IPS DF 4.7 (cell line): ENCODE results near the gene GCAT.
"Not testable (repeated sequence)": the region's sequence is repeated elsewhere in the genome, so short reads cannot be mapped to it uniquely, and the experiment has no call there.

Experiments
- DNase-seq: peaks from one replicate; pipeline ENCODE4 v3.0.0-alpha.2; 2013; ENCODE audit warnings: low spot score; ENCODE audit errors: extremely low read depth

The GCAT gene

DNA sequence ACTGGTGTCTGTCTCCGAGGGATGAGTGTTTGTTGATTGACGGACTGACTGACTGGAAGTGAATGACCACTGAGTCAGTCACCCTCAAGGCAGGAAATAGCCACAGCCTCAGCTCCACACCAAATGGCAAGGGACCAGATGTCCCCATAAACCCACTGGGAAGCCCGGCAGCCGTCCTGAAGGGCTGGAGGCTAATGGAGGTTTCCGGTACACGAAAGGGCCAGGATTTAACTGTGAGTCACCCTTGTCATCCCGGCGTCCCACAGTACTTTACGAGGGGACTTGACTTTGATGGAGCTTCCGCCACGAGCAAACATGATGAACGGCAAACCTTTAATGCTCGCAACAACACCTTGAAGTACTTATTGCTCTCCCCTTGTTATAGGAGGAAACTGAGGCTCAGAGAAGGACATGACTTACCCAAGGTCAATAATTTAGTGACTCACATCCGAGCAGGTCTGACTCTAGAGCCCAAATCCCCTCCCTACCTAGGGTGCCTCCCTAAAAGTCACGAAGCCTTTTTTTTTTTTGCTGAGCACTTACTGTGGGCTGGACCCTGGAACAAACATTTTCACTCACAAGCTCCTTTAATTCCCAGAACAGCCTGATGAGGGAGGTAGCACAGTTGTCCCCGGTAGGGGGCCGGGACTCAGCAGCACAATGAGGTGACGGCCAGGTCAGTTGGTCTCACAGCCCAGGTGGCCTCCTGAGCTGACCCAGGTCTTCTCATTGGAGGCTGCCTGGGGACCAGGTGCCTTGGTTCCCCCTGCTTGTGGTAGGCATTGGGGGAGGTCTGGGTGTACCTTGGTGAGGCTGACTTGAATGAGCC is 25.2 kb upstream of the GCAT start:
- DNase-seq, result no peak

DNA sequence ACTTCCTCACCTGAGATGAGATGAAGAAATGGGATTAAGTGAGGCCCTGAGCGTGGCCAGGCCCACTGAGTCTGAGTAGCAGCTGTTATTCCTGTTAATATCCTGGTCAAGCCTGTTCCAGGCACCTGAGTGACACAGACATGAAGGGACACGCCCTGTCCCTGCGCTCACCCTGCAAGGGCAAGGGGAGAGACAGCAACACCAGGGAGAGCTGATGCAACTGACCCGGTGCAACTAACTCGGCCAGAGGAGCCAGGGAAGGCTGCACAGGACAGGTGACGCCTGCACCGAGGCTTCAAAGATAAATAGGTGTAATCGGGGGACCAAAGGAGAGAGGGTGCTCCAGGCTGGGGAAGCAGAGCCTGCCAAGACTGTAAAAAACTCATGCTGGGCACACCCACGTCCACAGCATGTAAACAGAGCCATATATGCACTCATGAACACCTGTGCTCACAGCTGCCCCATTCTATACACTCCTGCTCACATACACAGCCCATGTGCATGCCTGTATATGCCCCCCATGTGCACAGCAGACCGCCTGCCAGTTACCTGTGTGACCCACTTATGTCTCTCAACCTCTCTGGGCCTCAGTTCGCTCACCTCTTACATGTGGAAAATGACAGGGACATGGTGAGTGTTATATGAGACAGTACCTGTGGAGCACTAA is 22.8 kb upstream of the GCAT start:
- DNase-seq, result no peak

DNA sequence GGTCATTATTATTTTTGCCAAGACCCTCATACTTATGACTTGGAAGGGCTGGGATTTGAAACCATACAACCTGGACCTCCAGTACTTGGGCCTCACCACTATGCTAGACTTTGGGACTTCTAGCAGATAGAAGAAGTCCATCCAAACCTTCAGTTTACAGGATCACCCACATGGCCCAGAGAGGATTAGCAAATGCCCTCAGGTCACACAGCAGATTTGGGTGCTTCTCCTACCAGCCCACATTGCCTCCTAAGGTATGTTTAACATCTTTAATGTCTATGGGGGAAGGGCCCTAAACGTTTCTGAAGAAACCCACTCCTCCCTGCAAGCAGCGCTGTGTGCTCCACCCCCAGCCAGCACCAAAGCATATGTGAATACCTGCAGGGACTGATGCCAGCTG is 17.5 kb upstream of the GCAT start:
- DNase-seq, result no peak

GRCh38 chr22:37792494-37792893 is 15.2 kb upstream of the GCAT start:
- DNase-seq, result no peak

DNA sequence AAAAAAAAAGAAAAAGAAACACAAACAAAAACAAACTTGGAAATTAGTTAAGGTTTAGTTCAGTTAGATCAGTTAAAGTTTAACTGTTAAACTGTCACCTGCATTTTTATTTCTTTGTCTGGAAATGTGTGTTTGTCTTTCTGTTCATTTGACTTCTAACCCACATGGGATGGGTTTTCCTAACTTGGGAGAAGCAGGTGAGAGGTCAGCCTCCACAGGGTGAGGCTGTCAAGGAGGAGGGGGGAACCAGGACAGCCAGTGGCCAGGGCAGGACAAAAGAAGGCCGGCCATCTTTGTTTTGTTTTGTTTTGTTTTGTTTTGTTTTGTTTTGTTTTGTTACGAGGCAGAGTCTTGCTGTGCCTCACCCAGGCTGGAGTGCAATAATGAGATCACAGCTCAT is 13.4 kb upstream of the GCAT start:
- DNase-seq, result no peak

DNA sequence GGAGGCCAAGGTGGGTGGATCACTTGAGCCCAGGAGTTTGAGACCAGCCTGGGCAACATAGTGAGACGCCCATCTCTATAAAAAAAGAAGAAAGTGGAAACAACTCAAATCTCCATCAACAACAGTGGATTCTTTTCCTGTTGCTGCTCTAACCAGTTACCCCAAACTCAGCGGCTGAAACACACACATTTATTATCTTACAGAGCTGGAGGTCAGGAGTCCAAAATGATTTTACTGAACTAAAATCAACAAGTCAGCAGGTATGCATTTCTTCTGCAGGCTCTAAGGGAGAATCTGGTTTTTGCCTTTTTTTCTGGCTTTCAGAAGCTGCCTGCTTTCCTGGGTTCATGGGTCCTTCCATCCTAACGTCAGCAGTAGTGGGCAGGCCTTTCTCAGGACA is 11.7 kb upstream of the GCAT start:
- no peak for DNase-seq

GRCh38 chr22:37797259-37797658 is 10.5 kb upstream of the GCAT start:
- not testable (repeated sequence) for DNase-seq

- no peak for DNase-seq
These were observed 9.7 kb upstream of the GCAT start for GRCh38 chr22:37797874-37798500.

- DNase-seq, result not testable (repeated sequence)
These were observed 7.8 kb upstream of the GCAT start for GRCh38 chr22:37799979-37800378.

GRCh38 chr22:37801946-37802309 is 5.8 kb upstream of the GCAT start:
- DNase-seq, result no peak

- no peak for DNase-seq
These were observed 5.2 kb upstream of the GCAT start for GRCh38 chr22:37802310-37803194.

- no peak for DNase-seq
These were observed 4.5 kb upstream of the GCAT start for GRCh38 chr22:37803195-37803638.

DNA sequence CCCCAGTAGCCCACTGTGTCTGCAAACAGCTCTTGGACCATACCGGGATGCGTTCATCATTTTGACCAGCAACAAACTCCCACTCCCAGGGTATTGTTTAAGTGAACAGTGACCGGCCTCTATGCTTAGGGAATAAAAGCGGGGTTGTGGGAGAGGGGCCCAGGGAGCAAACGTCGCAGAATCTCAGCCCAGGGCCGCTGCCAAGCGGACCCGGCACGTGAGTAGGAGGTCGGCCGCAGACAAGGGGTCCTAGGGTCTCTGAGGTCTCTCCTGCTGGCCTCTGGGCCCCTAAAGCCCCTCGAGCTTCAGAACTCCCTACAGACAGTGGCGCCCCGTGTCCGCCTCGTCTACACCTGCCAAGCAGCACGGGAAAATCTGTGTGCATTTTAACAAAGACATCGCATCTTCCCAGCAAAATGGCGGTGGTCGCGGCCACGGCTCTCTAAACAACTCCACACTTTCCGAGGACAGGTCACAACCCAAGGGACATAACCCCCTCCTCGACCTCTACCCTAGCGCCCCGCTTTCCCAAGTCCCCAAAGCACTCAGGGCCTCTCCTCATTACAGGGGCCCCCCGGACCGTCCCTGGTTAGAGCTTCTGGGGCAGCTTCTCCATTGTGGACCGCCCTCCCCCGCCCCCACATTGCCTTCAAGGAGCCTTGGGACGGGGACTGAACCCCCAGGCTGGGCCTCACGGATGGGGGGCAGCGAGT is 3.9 kb upstream of the GCAT start:
- no peak for DNase-seq

DNA sequence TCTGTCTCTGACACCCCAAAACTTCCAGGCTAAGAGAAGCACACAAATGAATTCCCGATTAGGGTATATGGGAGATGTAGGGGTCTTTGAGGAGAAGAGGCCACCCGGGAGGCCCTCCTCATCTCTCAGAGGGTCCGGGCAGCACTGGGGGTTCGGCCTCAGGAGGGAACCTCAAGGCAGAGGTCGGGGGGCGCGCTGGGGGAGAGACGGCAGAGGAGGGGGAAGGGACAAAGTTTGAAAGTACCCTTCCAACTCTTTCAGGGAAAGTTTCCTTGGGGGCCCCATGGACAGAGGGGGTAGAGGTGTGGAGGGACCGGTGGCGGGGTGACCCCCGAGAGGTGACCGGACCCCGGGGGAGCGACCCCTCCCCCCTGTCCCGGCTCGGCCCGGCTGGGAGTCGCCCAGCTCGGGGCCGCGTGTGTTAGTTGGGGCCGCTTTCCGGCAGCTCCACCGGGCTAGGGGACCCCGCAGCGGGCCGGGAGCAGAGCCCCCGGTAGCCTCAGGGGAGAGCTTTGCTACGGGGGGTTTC is 3.3 kb upstream of the GCAT start:
- no peak for DNase-seq

DNA sequence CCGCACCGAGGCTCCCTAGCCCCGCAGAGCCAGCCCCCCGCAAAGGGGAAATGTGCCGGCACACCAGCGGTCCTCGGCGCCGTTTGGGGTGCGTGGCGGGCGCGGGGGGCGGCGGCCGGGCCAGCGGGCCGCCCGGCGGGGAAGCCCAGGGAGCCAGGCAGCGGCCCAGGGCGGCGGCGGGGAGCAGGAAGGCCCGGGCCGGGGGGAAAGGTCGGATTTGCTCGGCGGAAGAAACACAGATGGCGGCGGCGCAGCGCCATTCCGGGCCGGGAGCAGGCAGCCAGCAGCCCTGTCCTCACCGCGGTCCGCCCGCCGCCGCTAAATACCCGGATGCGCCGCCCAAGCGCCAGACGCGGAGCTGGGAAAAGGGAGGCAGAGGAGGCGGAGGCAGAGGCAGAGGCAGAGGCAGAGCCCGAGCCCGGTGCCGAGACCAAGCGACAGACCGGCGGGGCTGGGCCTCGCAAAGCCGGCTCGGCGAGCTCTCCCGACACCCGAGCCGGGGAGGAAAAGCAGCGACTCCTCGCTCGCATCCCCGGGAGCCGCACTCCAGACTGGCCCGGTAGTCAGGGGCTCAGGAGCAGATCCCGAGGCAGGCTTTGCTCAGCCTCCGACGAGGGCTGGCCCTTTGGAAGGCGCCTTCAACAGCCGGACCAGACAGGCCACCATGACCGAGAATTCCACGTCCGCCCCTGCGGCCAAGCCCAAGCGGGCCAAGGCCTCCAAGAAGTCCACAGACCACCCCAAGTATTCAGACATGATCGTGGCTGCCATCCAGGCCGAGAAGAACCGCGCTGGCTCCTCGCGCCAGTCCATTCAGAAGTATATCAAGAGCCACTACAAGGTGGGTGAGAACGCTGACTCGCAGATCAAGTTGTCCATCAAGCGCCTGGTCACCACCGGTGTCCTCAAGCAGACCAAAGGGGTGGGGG is 2.6 kb upstream of the GCAT start:
- DNase-seq, result no peak

DNA sequence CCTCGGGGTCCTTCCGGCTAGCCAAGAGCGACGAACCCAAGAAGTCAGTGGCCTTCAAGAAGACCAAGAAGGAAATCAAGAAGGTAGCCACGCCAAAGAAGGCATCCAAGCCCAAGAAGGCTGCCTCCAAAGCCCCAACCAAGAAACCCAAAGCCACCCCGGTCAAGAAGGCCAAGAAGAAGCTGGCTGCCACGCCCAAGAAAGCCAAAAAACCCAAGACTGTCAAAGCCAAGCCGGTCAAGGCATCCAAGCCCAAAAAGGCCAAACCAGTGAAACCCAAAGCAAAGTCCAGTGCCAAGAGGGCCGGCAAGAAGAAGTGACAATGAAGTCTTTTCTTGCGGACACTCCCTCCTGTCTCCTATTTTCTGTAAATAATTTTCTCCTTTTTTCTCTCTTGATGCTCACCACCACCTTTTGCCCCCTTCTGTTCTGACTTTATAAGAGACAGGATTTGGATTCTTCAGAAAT is 1.9 kb upstream of the GCAT start:
- DNase-seq, result no peak

- DNase-seq, result no peak
These were observed 1.1 kb upstream of the GCAT start for GRCh38 chr22:37806409-37807333.

DNA sequence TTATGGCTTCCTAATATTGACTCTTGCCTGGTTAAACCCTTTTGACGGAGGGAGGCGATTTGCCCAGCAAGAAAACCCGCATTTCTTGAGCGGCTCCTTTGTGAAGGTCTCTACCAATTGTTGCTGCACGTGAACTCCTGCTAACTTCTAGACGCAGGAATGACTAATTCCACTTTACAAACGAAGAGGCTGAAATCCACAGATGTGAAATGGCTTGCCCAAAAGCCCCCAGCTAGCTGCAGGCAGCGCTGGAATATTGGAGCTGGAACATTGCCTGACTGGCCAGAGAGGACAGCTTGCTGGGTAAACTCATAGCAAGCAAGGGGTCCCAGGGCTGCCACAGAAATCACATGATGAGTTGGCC is 542 bp downstream of the GCAT start:
- DNase-seq, result no peak
